ENCODE measurements around the gene IZUMO4.
"Not testable (repeated sequence)": the region's sequence is repeated elsewhere in the genome, so short reads cannot be mapped to it uniquely, and the experiment has no call there.

IZUMO4 gene

DNA sequence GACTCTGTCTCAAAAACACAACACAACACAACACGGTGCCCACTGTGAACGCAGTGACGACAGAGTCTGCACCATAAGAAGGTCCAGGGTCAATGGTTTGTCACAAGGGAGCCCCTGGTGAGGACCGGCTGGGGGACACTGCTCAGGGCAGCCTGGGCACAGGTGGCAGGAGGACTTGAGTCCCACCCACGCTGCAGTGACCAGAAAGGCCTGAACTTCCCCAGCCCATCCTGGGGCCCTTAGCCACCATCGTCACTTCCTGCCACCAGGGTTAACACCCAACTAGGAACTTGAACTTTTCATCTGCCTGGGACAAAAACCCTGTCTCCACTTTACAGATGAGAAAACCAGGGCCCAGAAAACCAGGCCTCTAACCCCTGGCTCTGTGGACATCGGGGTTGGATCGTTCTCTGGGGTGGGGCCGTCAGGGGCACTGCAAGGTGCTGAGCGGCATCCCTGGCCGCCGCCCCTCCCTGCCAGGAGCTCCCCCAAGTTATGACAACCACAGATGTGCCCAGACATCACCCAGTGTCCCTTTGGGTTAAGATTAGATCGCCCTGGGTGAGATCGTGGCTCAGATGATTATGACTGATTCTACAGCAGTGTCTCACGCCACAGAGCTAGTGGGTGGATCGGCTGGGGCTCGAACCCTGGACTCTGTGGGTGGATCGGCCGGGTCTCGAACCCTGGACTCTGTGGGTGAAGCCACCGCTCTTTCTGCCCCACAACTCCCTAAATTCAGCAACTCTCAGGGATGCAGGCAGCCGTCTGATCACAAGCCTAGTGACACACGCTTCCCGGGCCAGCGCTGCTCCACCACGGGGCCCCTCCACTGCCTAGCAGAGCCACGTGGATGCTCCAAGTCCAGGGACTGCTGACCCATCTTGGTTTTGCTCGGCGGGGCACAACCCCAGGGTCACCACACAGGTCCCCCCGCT, 14.6 kb upstream of the IZUMO4 start:
- DNase-seq (ENCODE audit: low read depth), result no peak

DNA sequence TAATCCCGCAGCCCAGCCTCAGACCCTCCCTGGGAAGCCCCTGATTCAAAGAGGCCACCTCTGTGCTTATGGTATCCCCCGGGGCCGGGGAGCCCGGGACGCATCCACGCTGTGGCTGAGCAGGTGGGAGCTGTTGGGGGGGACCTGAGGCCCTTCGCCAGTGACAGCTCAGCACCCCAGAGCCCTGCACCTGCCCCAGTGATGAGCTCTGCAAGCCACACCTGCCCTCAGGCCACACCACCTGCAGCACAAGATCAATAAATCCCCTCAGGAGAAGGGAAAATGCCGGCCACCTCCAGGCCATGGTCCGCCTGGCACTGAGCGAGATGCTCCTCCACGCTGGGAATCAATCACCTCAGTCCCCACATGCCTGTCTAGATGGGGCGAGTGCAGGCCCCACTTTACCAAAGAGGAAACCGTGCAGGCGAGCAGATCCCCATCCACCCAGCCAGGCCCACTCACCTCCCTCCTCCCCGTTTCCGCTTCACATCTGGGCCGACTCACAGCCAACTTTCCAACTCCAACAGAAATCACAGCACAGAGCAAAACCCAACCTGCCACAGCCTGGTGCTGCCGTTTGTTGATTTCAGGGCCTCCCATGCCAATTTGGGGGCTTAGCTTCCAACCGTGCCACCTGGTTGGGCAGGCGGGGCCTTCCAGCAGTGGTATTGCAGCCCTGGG, 13.4 kb upstream of the IZUMO4 start:
- no peak for DNase-seq (ENCODE audit: low read depth)

DNA sequence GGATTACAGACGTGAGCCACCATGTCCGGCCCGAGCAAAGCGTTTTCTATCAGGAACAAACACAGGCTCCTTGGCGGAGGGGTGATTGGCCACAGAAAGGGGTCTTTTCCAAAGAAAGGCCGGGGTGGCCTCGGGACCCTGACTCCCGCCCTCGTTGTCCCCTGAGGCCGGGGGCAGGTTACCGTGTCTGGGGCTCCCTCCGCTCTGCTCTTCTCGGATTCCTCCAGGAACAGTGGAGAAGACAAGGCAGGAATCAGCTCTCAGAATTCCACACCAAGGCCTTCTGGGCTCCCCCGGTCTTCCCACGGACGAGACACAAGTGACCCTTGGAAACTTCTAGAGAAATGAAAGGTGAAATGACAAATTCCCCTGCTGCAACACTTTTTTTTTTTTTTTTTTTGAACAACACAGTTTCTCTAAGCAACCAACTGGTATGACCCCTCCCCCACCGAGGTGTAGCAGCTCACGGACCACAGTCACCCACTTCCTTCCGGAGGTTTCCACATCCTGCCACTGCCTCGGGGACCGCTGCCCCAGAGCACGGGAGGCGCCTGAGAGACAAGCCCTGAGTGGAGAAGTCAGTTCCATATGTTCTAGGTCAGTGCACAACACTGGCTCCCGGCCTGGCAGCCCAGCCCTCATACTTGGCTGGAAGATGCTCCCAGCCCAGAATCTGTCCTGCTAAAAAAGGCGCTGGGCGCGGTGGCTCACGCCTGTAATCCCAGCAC, 11.6 kb upstream of the IZUMO4 start:
- DNase-seq (ENCODE audit: low read depth), result peak; percentile 30

DNA sequence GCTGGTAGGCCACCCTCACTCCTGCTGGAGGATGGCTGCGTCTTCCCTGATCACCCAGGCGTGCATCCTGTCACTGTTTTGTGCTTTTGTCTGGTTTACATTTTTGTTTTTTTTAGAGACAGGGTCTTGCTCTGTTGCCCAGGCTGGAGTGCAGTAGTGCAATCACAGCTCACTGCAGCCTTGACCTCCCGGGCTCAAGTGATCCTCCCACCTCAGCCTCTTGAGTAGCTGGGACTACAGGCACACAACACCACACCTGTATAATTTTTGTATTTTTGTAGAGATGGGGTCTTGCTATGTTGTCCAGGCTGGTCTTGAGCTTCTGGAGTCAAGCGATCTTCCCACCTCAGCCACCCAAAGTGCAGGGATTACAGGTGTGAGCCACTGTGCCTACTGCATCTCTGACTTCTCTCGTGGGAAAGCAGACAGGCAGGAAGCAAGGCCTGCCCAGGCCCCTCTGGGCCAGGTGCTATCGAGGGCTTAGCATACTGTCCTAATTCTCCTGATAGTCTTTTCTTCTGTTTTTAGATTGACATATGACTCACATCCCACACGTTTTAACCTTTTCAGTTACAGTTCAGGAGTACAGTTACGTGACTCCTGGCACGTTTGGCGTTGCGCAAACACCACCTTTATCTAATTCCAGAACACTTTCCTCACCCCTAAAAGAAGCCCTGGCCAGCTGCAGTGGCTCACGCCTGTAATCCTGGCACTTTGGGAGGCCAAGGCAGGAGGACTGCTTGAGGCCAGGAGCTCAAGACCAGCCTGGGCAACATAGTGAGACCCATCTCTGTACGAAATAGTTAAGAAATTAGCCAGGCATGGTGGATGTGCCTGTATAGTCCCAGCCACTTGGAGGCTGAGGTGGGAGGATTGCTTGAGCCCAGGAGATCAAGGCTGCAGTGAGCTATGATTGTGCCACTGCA, 9.8 kb upstream of the IZUMO4 start:
- DNase-seq (ENCODE audit: low read depth), result peak; percentile 85

DNA sequence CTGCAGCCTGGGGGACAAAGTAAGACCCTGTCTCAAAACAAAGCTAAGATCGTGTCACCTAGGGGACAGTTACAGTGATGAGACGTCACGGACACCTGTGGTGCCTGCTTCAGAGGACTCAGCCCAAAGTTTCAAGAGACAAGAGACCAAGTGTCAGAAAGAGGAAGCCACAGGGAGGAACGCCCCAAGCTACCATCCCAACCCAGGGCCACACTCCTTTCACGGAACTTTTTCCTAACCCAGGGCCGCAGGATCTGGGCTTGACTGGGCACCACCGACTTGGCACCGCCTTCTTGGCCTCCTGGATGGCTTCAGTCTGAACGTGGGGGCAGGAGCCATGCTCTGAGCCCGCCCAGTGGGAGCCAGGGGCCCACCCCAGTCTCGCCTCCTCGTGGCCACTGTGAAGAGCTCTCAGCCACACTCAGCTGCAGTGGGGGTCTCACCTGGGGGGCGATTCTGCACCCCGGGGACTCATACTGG, 9.1 kb upstream of the IZUMO4 start:
- DNase-seq (ENCODE audit: low read depth), result no peak

DNA sequence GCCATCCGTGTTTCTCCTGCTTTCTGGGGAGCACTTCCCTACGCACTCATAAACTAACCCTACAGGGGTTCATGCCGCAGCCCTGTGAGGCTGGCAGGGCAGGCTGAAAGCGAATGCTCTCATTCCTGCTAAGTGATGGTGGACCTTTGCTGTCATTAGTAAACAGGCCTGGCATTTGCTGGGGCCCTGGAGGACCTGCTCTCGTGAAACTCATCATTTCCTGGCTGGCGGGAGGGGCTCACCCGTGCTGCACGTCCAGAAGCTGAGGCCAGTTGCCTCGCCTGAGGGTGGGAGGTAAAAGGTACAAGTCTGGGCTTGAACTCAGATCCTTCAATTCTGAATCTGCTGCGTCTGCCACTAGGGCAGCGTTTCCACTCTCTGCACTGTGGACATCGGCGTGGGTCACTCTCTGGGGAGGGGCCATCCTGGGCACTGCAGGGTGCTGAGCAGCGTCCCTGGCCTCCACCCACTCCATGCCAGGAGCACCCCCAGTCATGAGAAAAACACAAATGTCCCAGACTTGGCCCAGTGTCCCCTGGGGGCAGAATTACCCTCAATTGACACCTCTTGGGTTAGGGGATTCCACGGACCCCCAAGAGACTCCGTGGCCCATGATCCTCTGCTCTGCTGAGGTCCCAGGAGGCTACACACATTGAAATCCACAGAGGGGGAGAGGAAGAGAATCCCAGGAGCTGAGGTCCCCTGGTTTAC, 7.6 kb upstream of the IZUMO4 start:
- peak; percentile 20 for DNase-seq (ENCODE audit: low read depth)

GRCh38 chr19:2089727-2090053, 7.0 kb upstream of the IZUMO4 start:
- DNase-seq (ENCODE audit: low read depth), result no peak

DNA sequence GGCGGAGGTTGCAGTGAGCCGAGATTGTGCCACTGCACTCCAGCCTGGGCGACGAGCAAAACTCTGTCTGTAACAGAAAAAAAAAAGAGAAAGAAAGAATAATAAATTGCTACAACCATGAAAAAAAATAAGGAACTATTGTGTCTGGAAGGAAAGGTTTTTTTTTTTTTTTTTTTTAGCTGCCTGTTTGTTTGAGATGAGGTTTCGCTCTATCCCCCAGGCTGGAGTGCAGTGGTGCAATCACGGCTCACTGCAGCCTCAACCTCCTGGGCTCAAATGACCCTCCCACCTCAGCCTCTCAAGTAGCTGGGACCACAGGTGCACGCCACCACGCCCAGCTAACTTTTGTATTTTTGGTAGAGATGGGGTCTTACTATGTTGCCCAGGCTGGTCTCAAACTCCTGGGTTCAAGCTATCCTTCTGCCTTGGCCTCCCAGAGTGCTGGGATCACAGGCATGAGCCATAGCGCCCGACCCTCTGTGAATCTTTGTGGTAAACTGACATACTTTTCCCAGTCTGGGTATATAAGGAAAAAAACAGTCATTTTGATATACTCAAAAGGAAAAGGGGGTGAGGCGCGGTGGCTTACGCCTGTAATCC, 4.7 kb upstream of the IZUMO4 start:
- not testable (repeated sequence) for DNase-seq (ENCODE audit: low read depth)

GRCh38 chr19:2096034-2096479, 658 bp upstream of the IZUMO4 start, which contains the start of gene MOB3A:
Gene MOB3A, minus strand, starts transcription at chr19:2096326. Its CDS starts 17,766 bp downstream, at chr19:2078560.
- peak; percentile 88 for DNase-seq (ENCODE audit: low read depth)

DNA sequence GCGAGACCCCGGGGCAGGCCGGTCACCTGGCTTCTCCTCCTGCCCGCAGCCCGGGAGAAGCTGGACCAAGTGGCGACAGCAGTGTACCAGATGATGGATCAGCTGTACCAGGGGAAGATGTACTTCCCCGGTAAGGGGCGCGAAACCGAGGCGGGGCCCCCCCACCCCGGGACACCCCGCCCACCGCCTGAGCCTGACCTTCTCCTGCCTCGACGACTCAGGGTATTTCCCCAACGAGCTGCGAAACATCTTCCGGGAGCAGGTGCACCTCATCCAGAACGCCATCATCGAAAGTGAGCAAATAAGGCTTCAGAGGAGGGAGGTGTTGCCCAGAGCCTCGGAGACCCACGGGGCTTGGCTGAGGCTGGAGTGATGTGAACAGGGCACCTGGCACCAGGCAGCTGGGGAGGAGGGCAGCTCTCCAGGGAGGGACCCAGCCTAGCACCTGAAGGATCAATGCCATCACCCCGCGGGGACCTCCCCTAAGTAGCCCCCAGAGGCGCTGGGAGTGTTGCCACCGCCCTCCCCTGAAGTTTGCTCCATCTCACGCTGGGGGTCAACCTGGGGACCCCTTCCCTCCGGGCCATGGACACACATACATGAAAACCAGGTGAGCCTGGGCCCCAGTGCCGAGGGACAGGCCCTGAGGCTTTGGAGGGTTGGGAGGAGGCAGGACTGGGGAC, 629 bp downstream of the IZUMO4 start:
- no peak for DNase-seq (ENCODE audit: low read depth)

DNA sequence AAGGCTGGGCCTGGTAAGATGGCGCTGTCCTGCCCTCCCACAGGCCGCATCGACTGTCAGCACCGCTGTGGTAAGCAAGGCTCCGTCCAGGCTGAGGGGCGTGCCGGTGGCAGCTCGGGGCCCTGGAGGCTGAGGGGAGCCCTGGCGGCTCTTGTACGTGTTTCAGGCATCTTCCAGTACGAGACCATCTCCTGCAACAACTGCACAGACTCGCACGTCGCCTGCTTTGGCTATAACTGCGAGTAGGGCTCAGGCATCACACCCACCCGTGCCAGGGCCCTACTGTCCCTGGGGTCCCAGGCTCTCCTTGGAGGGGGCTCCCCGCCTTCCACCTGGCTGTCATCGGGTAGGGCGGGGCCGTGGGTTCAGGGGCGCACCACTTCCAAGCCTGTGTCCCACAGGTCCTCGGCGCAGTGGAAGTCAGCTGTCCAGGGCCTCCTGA, 1.2 kb downstream of the IZUMO4 start:
- no peak for DNase-seq (ENCODE audit: low read depth)

- DNase-seq (ENCODE audit: low read depth), result no peak
Observed at GRCh38 chr19:2099054-2099501, 2.4 kb downstream of the IZUMO4 start.

DNA sequence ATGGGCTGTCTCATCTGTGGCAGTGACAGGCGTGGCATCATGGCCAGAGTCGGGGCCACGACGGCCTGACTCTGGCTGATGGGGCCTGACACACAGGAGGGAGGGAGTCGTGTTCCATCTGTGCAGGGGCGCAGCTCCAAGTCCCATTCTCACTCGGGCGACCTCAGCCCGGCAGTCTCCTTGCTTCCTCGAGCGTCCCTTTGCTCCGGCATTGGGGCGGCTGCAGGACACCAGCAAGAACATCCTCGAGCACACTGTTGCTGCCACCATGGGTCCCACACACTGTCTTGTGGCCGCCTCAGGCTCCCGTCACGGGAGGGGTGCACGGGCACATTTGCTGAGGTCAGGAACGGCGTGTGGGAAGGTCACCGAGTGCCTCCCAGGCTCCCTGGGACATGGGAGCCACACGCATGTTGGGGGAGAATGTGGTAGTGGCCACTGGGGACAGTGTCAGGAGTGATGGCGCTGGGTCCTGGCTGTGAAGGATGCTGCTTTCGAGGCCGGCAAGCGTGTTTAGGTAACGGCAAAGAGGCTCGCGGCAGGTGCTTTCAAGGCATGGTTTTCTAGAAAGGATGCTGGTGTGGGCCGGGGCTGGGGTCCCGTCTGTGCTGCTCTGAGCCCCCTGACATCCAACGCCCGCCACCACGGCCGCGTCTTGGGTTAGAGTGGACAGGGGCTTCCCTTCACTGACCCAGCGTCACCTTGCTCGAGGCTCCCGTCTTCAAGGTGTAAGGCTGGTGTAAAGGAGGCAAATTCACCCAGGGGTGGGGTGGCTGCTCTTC, 3.4 kb downstream of the IZUMO4 start:
- no peak for DNase-seq (ENCODE audit: low read depth)

- no peak for DNase-seq (ENCODE audit: low read depth)
Observed at GRCh38 chr19:2100719-2101061, 4.0 kb downstream of the IZUMO4 start.

GRCh38 chr19:2101417-2102335, 5.0 kb downstream of the IZUMO4 start:
- no peak for DNase-seq (ENCODE audit: low read depth)

DNA sequence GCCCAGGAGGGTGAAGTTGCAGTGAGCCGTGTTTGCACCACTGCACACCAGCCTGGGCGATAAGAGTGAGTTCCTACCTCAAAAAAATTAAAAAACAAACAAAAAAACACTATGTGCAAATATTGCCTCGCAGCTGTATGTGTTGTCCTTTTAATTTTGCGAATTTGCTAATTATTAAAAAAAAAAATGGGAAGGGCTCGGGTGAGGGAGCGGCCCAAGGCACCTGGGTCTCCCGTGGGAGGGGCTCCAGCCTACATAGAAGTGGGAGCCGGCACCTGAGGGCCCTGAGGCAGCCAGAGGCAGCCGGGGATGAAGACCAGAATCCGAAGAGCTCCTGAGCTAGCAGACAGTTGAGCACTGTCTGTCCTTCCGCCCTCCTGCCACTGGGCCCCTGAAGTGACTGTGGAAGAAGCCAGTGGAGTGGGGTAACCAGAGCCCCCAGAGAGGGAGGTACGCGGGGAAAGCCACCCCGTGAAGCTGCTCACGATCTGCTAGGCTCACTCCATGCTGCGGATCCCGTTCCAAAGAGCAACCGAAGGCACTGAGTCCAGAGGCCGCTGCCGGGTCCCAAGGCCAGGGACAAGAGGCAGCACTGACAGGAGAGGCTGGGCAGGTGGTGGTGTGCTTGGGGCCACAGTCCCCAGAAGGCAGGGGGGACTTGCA, 6.5 kb downstream of the IZUMO4 start:
- DNase-seq (ENCODE audit: low read depth), result no peak
